Fibroblast of lung (primary cell): ENCODE data around the gene GAPVD1. TPM values are rescaled to one million over a fixed set of nuclear protein-coding genes. Genes with fewer than 3 reads are reported as not detected.
"Not testable (repeated sequence)": the region's sequence is repeated elsewhere in the genome, so short reads cannot be mapped to it uniquely, and the experiment has no call there.

Source experiments
- DNase-seq, 2 donors: peaks; one replicate each; pipeline versions ENCODE4 v3.0.0 to v3.0.0-alpha.2; 2010; ENCODE audit warnings: low read depth in 2 of 2
- H2AFZ ChIP-seq: 2 replicates; pipeline ENCODE4 v1.5.1; 2012; ENCODE audit warnings: low read length, control low read depth, inconsistent platforms
- H3K27ac ChIP-seq: 2 replicates; pipeline ENCODE4 v1.5.1; 2011; ENCODE audit warnings: low read length, control low read depth; ENCODE audit not compliant: insufficient read depth
- H3K27me3 ChIP-seq: 2 replicates; pipeline ENCODE4 v1.5.1; 2011; ENCODE audit warnings: mild to moderate bottlenecking, low read length; ENCODE audit not compliant: control insufficient read depth, insufficient read depth
- H3K36me3 ChIP-seq: 2 replicates; pipeline ENCODE4 v1.5.1; 2011; ENCODE audit warnings: low read length; ENCODE audit not compliant: control insufficient read depth, insufficient read depth
- H3K4me1 ChIP-seq: 2 replicates; pipeline ENCODE4 v1.5.1; 2011; ENCODE audit warnings: low read length; ENCODE audit not compliant: control insufficient read depth, insufficient read depth; ENCODE audit errors: extremely low read depth
- H3K4me2 ChIP-seq: 2 replicates; pipeline ENCODE4 v1.5.1; 2011; ENCODE audit warnings: low read length, control low read depth; ENCODE audit not compliant: insufficient read depth; ENCODE audit errors: extremely low read depth
- H3K4me3 ChIP-seq, 4 experiments: fragments of 200-600 bp in 1 of 4; sonication (generic) in 1 of 4; replicated peaks in 1 of 4; 2 replicates each; pipeline ENCODE4 v1.5.1; 2011 to 2016; ENCODE audit warnings: low read length in 4 of 4, low read depth in 3 of 4, mild to moderate bottlenecking in 3 of 4, control low read depth in 2 of 4, inconsistent platforms in 1 of 4, mixed read lengths in 1 of 4; ENCODE audit not compliant: insufficient read depth in 1 of 4; ENCODE audit errors: control extremely low read depth in 1 of 4
- H3K79me2 ChIP-seq: 2 replicates; pipeline ENCODE4 v1.5.1; 2012; ENCODE audit warnings: mild to moderate bottlenecking, low read length, inconsistent platforms; ENCODE audit not compliant: control insufficient read depth, insufficient read depth
- H3K9ac ChIP-seq: 2 replicates; pipeline ENCODE4 v1.5.1; 2011; ENCODE audit warnings: mild to moderate bottlenecking, low read length, control low read depth; ENCODE audit not compliant: insufficient read depth
- H3K9me3 ChIP-seq: 2 replicates; pipeline ENCODE4 v1.5.1; 2012; ENCODE audit warnings: low read depth, low read length; ENCODE audit not compliant: control insufficient read depth, insufficient read depth
- H4K20me1 ChIP-seq: 2 replicates; pipeline ENCODE4 v1.5.1; 2011; ENCODE audit warnings: low read length; ENCODE audit not compliant: control insufficient read depth, insufficient read depth; ENCODE audit errors: extremely low read depth
- CTCF ChIP-seq, 2 donors: IDR thresholded peaks in 1 of 2; conservative IDR thresholded peaks in 1 of 2; 1 replicate in 1 of 2; 2 replicates in 1 of 2; pipeline ENCODE4 v1.5.1; 2011 to 2012; ENCODE audit warnings: low read length in 2 of 2, control low read depth in 1 of 2, inconsistent platforms in 1 of 2, low read depth in 1 of 2, mild to moderate bottlenecking in 1 of 2
- EZH2 ChIP-seq: IDR thresholded peaks from 2 replicates; pipeline ENCODE4 v1.5.1; 2012; ENCODE audit warnings: low read length, control low read depth, mild to moderate bottlenecking; ENCODE audit errors: missing control alignments
- polyA minus RNA-seq: library from RNA; depleted of rRNA, polyadenylated mRNA; stranded (reverse); fragments of >200 nt; gene quantifications from 2 replicates; pipeline ENCODE4 v1.2.3, GENCODE V29; 2011; ENCODE audit warnings: low replicate concordance
- polyA plus RNA-seq, 2 donors: library from polyadenylated mRNA; depleted of rRNA in 1 of 2; stranded (reverse) in 1 of 2; unstranded in 1 of 2; fragments of >200 nt; gene quantifications; 2 replicates each; pipeline ENCODE4 v1.2.1, GENCODE V29; 2011 to 2012; ENCODE audit warnings: missing spikeins in 1 of 2
- total RNA-seq: library from RNA; depleted of rRNA; stranded (reverse); fragments of >200 nt; gene quantifications from 2 replicates; pipeline ENCODE4 v1.2.1, GENCODE V29; 2014

Gene GAPVD1
- total RNA-seq (54.7 and 72.3 TPM in 2 replicates), polyA plus RNA-seq (22.5 and 23.0 TPM in 2 replicates), polyA minus RNA-seq (16.1 and 18.9 TPM in 2 replicates)
- polyA plus RNA-seq (2012), result 15.9 and 16.6 TPM in 2 replicates

- H3K4me3 ChIP-seq, result peak within 1 kb of the TSS; percentile 75 to 99 (median 96)
- no peaks in the 10 kb centered on the region for H3K9me3 ChIP-seq
- H3K79me2 ChIP-seq, result peaks cover 44% of the 10 kb centered on the region
- peak within 1 kb of the TSS; percentile 99 for H3K4me2 ChIP-seq
- no peak for TF ChIP-seq EZH2
- TF ChIP-seq CTCF (conservative IDR thresholded peaks at IDR 0.05 in 1 of 2, IDR thresholded peaks at IDR 0.05 in 1 of 2; ENCODE audit: low read depth in 1 of 2, low read length in 2 of 2), result peak; percentile 6 to 36
- peaks cover 2% of the 10 kb centered on the region for H3K36me3 ChIP-seq
- H3K27me3 ChIP-seq, result no peaks in the 10 kb centered on the region
- peak within 1 kb of the TSS; percentile 86 for H2AFZ ChIP-seq
- peak; percentile 76 to 80 for DNase-seq
- H3K4me1 ChIP-seq, result peaks cover 3% of the 10 kb centered on the region
- peak within 1 kb of the TSS; percentile 82 for H3K27ac ChIP-seq
- no peaks in the 10 kb centered on the region for H4K20me1 ChIP-seq
- peak within 1 kb of the TSS; percentile 88 for H3K9ac ChIP-seq
These were observed at the start of gene GAPVD1 for GRCh38 chr9:125261501-125262293. Gene GAPVD1 (plus strand): TSS chr9:125261826. CDS start chr9:125298922, 37,096 bp downstream.

DNA sequence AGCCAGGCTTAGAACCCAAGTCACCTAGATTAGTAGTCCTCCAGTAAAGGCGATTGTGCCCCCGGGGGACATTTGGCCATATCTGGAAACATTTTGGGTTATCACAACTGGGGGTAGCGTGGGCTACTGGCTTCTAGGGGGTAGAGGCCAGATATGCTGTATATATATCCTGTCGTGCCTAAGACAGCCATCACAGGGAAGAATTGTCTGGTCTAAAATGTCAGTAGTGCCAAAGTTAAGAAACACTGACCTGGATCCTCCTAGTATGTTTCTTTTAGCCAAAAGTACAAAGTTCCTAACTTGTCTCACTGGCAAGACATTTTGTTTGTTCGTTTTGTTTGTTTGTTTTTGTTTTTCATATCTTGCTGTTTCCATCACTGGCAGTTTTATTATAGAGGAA is 47.4 kb upstream of the GAPVD1 start:
- Histone ChIP-seq H3K27ac (no peak overlapping the region), H3K4me1 (no peaks in the 10 kb centered on the region), H3K27me3 (no peaks in the 10 kb centered on the region), H3K9me3 (no peaks in the 10 kb centered on the region), H3K79me2 (no peaks in the 10 kb centered on the region), H3K4me2 (no peak overlapping the region), H3K4me3 (no peak overlapping the region), H2AFZ (no peak overlapping the region), H3K36me3 (peaks cover 2% of the 10 kb centered on the region), H3K9ac (no peak overlapping the region), H4K20me1 (no peaks in the 10 kb centered on the region)
- DNase-seq, result no peak
- TF ChIP-seq EZH2 (no peak), CTCF (conservative IDR thresholded peaks at IDR 0.05 in 1 of 2, IDR thresholded peaks at IDR 0.05 in 1 of 2; ENCODE audit: low read depth in 1 of 2, low read length in 2 of 2) (no peak)

DNA sequence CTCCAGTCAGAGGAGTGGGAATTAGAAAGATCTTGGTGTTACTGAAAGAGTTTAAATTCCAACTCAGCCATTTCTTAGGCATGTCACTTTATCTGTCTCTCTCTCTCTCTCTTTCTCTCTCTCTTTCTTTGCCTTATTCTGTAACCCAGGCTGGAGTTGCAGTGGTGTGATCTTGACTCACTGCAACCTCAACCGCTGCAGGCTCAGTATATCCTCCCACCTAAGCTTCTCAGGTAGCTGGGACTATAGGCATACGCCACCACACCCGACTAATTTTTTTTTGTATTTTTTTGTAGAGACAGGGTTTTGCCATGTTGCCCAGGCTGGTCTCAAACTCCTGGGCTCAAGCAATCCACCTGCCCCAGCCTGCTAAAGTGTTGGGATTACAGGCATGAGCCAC is 43.0 kb upstream of the GAPVD1 start:
- Histone ChIP-seq H3K9ac (no peak overlapping the region), H3K27me3 (no peaks in the 10 kb centered on the region), H3K4me2 (no peak overlapping the region), H2AFZ (no peak overlapping the region), H3K79me2 (no peaks in the 10 kb centered on the region), H3K36me3 (peaks cover 4% of the 10 kb centered on the region), H3K27ac (no peak overlapping the region), H3K4me1 (no peaks in the 10 kb centered on the region), H3K4me3 (no peak overlapping the region), H3K9me3 (no peaks in the 10 kb centered on the region), H4K20me1 (no peaks in the 10 kb centered on the region)
- TF ChIP-seq CTCF (conservative IDR thresholded peaks at IDR 0.05 in 1 of 2, IDR thresholded peaks at IDR 0.05 in 1 of 2; ENCODE audit: low read depth in 1 of 2, low read length in 2 of 2) (no peak), EZH2 (no peak)
- DNase-seq, result no peak

DNA sequence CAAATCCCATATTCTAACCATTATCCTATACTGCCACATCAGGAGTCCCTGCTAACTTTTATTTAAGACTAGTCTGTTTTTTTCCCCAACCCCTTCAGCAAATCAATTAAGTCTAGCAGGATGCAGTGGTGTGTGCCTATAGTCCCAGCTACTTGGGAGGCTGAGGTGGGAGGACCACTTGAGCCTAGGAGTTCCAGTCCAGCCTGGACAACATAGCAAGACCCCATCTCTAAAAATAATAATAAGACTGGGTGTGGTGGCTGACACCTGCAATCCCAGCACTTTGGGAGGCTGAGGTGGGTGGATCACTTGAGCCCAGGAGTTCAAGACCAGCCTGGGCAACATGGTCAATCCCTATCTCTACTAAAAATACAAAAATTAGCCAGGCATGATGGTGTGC is 36.8 kb upstream of the GAPVD1 start:
- H3K4me1 ChIP-seq, H3K9ac ChIP-seq, H3K27ac ChIP-seq, H3K4me3 ChIP-seq, H3K27me3 ChIP-seq, H4K20me1 ChIP-seq, H3K9me3 ChIP-seq, H2AFZ ChIP-seq, DNase-seq, H3K79me2 ChIP-seq, H3K4me2 ChIP-seq, H3K36me3 ChIP-seq: not testable (repeated sequence)
